Ectodermal cell (in vitro differentiated cells): Measurements from ENCODE around the gene XCR1.
"Not testable (repeated sequence)": the region's sequence is repeated elsewhere in the genome, so short reads cannot be mapped to it uniquely, and the experiment has no call there.

ENCODE experiments used
- H3K27ac ChIP-seq: 2 replicates; pipeline ENCODE4 v1.7.0; 2013; ENCODE audit warnings: mild to moderate bottlenecking, low read depth, low read length; ENCODE audit not compliant: insufficient read depth, poor library complexity, severe bottlenecking
- H3K27me3 ChIP-seq: 2 replicates; pipeline ENCODE4 v1.7.0; 2013; ENCODE audit warnings: mild to moderate bottlenecking, low read length; ENCODE audit not compliant: insufficient read depth, control insufficient read depth, poor library complexity, severe bottlenecking
- H3K36me3 ChIP-seq: one replicate; pipeline ENCODE4 v1.7.0; 2013; ENCODE audit warnings: low read length; ENCODE audit not compliant: control insufficient read depth, insufficient read depth
- H3K4me1 ChIP-seq: one replicate; pipeline ENCODE4 v1.7.0; 2013; ENCODE audit warnings: low read length; ENCODE audit not compliant: control insufficient read depth, insufficient read depth
- H3K4me3 ChIP-seq: 2 replicates; pipeline ENCODE4 v1.7.0; 2013; ENCODE audit warnings: low read depth, low read length, control low read depth; ENCODE audit not compliant: insufficient read depth
- H3K9me3 ChIP-seq: 2 replicates; pipeline ENCODE4 v1.7.0; 2013; ENCODE audit warnings: mild to moderate bottlenecking, low read length, moderate library complexity; ENCODE audit not compliant: control insufficient read depth
- WGBS, 2 experiments: methylation state at CpG; one replicate each; pipeline ENCODE4 v1.1.7; 2013; ENCODE audit warnings: missing lambda C conversion rate in 2 of 2; 5-methylcytosine and 5-hydroxymethylcytosine counted together

XCR1 gene

DNA sequence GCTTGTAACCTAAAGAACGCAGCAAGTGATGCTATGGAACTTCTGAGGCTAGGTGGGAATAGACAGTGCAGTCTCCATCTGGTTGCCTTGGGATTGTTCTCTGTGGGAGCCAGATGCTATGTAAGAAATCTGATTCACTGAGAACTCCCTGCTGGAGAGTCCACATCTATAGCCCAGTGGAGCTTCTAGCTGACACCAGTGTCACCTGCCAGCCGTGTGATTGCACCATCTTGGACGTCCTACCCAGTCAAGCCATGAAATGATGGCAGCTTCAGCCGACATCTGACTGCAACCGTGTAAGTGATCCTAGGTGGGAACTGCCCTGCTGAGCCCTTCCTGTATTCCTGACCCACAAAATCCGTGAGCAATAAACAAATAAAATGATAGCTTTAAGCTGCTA lies 19.2 kb downstream of the XCR1 start:
- Histone ChIP-seq H3K9me3 (no peaks in the 10 kb centered on the region), H3K36me3 (no peaks in the 10 kb centered on the region), H3K4me1 (no peaks in the 10 kb centered on the region), H3K27ac (no peak overlapping the region), H3K4me3 (no peak overlapping the region), H3K27me3 (no peaks in the 10 kb centered on the region)
- WGBS, 2 experiments, result 93 to 96% methylated on average over 6 of the region's 6 CpGs

GRCh38 chr3:46007280-46007679 lies 20.0 kb downstream of the XCR1 start:
- no peaks in the 10 kb centered on the region for H3K36me3 ChIP-seq
- H3K9me3 ChIP-seq, result no peaks in the 10 kb centered on the region
- no peak overlapping the region for H3K27ac ChIP-seq
- H3K4me1 ChIP-seq, result no peaks in the 10 kb centered on the region
- H3K4me3 ChIP-seq, result no peak overlapping the region
- H3K27me3 ChIP-seq, result no peaks in the 10 kb centered on the region

DNA sequence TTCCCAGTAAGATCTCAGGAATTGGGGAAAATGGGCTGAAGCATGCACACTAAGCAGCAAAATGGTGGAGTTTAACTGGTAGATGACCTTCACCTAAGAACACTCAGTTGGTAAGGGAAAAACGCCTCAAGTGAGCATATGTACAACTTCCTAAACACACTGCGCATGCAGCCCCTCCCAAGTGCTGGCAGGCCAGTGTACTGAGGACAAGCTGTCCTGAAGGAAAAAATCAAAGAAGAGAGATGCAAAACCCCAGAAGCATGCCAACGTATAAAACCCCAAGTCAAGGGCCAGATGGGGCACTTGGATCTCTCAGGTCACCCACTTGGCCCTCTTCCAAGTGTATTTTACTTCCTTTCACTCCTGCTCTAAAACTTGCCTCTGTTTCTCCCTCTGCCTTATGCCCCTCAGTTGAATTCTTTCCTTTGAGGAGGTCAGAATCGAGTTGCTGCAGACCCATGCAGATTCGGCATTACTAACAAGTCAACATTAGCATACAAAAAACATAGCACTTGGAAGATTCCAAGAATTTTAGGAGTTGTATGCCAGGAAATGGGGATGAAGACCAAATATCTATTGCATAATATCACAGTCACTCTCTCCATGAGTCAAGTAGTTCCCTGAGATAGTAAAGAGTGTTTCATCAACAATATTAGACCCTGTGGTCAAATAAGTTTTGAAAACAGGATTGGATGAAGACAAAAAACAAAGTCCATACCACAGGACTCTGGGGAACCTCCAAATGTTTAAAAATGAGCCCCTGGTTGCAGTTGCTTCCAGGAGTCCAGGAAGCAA lies 20.8 kb downstream of the XCR1 start:
- Histone ChIP-seq H3K4me1 (no peaks in the 10 kb centered on the region), H3K4me3 (no peak overlapping the region), H3K9me3 (no peaks in the 10 kb centered on the region), H3K27ac (no peak overlapping the region), H3K36me3 (no peaks in the 10 kb centered on the region), H3K27me3 (no peaks in the 10 kb centered on the region)
- 79 to 85% methylated on average over 5 of the region's 5 CpGs for WGBS, 2 experiments

DNA sequence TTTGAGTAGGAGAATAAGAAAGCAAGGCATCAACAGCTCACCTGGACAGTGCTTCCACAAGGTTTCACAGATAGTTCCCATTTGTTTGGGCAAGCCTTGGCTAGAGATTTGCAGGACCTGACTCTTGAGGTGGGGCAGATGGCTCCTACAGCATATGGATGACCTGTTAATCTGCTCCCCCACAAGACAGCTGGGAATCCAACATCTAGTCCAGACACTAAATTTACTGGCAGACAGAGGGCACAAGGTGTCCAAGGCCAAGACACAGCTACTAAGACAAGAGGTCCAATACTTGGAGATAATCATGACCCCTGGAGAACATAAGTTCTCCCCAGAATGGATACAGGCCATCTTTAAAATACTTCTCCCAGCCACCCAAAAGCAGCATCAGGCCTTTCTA lies 23.6 kb downstream of the XCR1 start:
- H3K9me3 ChIP-seq, H3K4me3 ChIP-seq, H3K4me1 ChIP-seq, H3K27me3 ChIP-seq, H3K36me3 ChIP-seq, H3K27ac ChIP-seq: not testable (repeated sequence)

DNA sequence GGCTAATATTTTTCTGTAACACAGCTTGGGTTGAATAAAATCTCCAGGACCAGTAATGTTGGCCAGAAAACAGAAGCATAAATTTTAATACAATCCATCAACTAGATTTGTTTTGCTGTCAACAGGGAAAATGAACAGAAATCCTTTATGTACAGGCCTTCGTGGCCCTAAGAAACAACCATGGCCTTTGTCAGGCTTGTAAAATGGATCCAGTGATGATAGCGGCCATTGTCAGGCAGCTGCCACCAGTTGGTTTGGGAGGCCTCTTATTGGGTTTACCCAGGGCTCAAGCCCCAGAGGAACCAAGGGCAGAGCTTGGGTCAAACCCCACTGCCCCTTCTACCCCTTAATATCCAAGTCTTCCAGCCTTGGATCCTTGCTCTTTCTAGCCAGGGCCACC lies 26.1 kb downstream of the XCR1 start:
- H3K27me3 ChIP-seq, result peaks cover 4% of the 10 kb centered on the region
- 90% methylated on average over 2 of the region's 2 CpGs for WGBS, 2 experiments
- H3K4me1 ChIP-seq, result no peaks in the 10 kb centered on the region
- H3K9me3 ChIP-seq, result no peaks in the 10 kb centered on the region
- no peak overlapping the region for H3K27ac ChIP-seq
- no peak overlapping the region for H3K4me3 ChIP-seq
- H3K36me3 ChIP-seq, result no peaks in the 10 kb centered on the region

DNA sequence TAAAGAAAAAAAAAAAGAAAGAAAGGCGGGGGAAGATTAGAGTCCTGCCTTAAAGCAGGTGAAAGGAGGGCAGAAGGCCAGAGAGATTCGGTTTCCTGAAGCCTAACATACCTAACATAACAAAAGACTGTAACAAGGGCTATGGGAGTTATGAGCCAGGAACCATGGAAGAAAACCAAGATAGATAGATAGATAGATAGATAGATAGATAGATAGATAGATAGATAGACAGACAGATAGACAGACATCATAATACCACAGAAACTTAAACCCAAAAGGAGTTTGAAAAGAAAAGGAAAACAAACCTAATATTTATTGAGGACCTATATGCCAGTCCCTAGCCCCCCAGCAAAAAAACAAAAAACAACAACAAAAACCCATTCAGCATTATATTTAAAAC lies 29.3 kb downstream of the XCR1 start:
- peaks cover 4% of the 10 kb centered on the region for H3K27me3 ChIP-seq
- no peaks in the 10 kb centered on the region for H3K9me3 ChIP-seq
- no peak overlapping the region for H3K27ac ChIP-seq
- no peak overlapping the region for H3K4me3 ChIP-seq
- H3K36me3 ChIP-seq, result no peaks in the 10 kb centered on the region
- peaks cover 3% of the 10 kb centered on the region for H3K4me1 ChIP-seq
- no CpG with 5 or more reads among the region's 2 CpGs for whole genome bisulfite sequencing, 2 experiments

DNA sequence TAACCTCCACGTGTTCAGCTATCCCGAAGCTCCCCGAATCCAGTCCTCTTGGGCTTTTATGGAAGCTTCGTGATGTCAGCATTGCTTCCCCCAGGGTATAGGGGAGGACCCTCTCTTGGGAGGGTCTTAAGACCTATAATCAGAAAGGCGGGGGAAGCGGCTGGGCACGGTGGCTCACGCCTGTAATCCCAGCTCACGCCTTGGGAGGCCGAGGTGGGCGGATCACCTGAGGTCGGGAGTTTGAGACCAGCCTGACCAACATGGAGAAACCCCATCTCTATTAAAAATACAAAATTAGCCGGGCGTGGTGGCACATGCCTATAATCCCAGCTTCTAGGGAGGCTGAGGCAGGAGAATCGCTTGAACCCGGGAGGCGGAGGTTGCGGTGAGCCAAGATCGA lies 29.8 kb downstream of the XCR1 start:
- not testable (repeated sequence) for H3K27me3 ChIP-seq, H3K4me3 ChIP-seq, H3K9me3 ChIP-seq, H3K27ac ChIP-seq, H3K36me3 ChIP-seq, H3K4me1 ChIP-seq
- 88 to 96% methylated on average over 19 of the region's 19 CpGs for WGBS, 2 experiments

GRCh38 chr3:45995236-45996192 lies 31.8 kb downstream of the XCR1 start, which contains the start of gene FYCO1:
Gene FYCO1 (minus strand): TSS chr3:45995824. CDS start chr3:45984910, 10,914 bp downstream.
- H3K4me1 ChIP-seq, result peaks cover 3% of the 10 kb centered on the region
- H3K4me3 ChIP-seq, result peak within 1 kb of the TSS; percentile 96
- peak within 1 kb of the TSS; percentile 16 for H3K27ac ChIP-seq
- peaks cover 4% of the 10 kb centered on the region for H3K27me3 ChIP-seq
- no peaks in the 10 kb centered on the region for H3K36me3 ChIP-seq
- 3 to 4% methylated on average over 67 of the region's 67 CpGs for WGBS, 2 experiments
- no peaks in the 10 kb centered on the region for H3K9me3 ChIP-seq

- Histone ChIP-seq H3K4me3 (peak overlapping the region; percentile 96), H3K4me1 (peaks cover 3% of the 10 kb centered on the region), H3K9me3 (no peaks in the 10 kb centered on the region), H3K27me3 (peaks cover 4% of the 10 kb centered on the region), H3K36me3 (no peaks in the 10 kb centered on the region), H3K27ac (peak overlapping the region; percentile 16)
- 13% methylated on average over 14 to 16 of the region's 16 CpGs for WGBS, 2 experiments
These were observed 32.7 kb downstream of the XCR1 start for GRCh38 chr3:45994419-45995235.
